Effector memory CD4-positive, alpha-beta T cell (primary cell): ENCODE results near the gene CD226.
"Not testable (repeated sequence)": the region's sequence is repeated elsewhere in the genome, so short reads cannot be mapped to it uniquely, and the experiment has no call there.

Source experiments
- DNase-seq, 3 donors: peaks; one replicate each; pipeline ENCODE4 v3.0.0-alpha.2; 2020
- H3K27ac ChIP-seq: 2 replicates; pipeline ENCODE4 v1.7.0; 2013; ENCODE audit warnings: mild to moderate bottlenecking, low read length, moderate library complexity; ENCODE audit not compliant: insufficient read depth, poor library complexity, severe bottlenecking
- H3K27me3 ChIP-seq: replicated peaks from 2 replicates; pipeline ENCODE4 v1.7.0; 2013; ENCODE audit warnings: mild to moderate bottlenecking, low read length; ENCODE audit not compliant: insufficient read depth, control insufficient read depth, poor library complexity, severe bottlenecking
- H3K36me3 ChIP-seq: 2 replicates; pipeline ENCODE4 v1.7.0; 2013; ENCODE audit warnings: mild to moderate bottlenecking, low read length, moderate library complexity; ENCODE audit not compliant: control insufficient read depth, insufficient read depth
- H3K4me1 ChIP-seq: 2 replicates; pipeline ENCODE4 v1.7.0; 2013; ENCODE audit warnings: low read length, mild to moderate bottlenecking; ENCODE audit not compliant: control insufficient read depth, insufficient read depth, poor library complexity, severe bottlenecking
- H3K4me3 ChIP-seq: 2 replicates; pipeline ENCODE4 v1.7.0; 2013; ENCODE audit warnings: low read length, low read depth, mild to moderate bottlenecking; ENCODE audit not compliant: insufficient read depth, poor library complexity, severe bottlenecking
- H3K9me3 ChIP-seq: 2 replicates; pipeline ENCODE4 v1.7.0; 2013; ENCODE audit warnings: mild to moderate bottlenecking, low read length, moderate library complexity; ENCODE audit not compliant: control insufficient read depth

CD226 gene

GRCh38 chr18:69894467-69894866 lies 53.2 kb downstream of the CD226 start:
- H3K27me3 ChIP-seq: no peaks in the 10 kb centered on the region
- peaks cover 21% of the 10 kb centered on the region for H3K4me1 ChIP-seq
- peak overlapping the region; percentile 20 for H3K27ac ChIP-seq
- H3K9me3 ChIP-seq: no peaks in the 10 kb centered on the region
- peaks cover 26% of the 10 kb centered on the region for H3K36me3 ChIP-seq
- H3K4me3 ChIP-seq: no peak overlapping the region
- no peak for DNase-seq

GRCh38 chr18:69890558-69890957 lies 57.1 kb downstream of the CD226 start:
- H3K4me3 ChIP-seq: no peak overlapping the region
- no peak overlapping the region for H3K27ac ChIP-seq
- peaks cover 22% of the 10 kb centered on the region for H3K36me3 ChIP-seq
- peaks cover 14% of the 10 kb centered on the region for H3K4me1 ChIP-seq
- no peaks in the 10 kb centered on the region for H3K9me3 ChIP-seq
- no peaks in the 10 kb centered on the region for H3K27me3 ChIP-seq
- DNase-seq: no peak

GRCh38 chr18:69889009-69889408 lies 58.7 kb downstream of the CD226 start:
- no peak for DNase-seq
- H3K27ac ChIP-seq: no peak overlapping the region
- peaks cover 18% of the 10 kb centered on the region for H3K4me1 ChIP-seq

GRCh38 chr18:69887256-69887655 lies 60.4 kb downstream of the CD226 start:
- H3K27me3 ChIP-seq: no peaks in the 10 kb centered on the region
- peaks cover under 1% of the 10 kb centered on the region for H3K36me3 ChIP-seq
- H3K9me3 ChIP-seq: no peaks in the 10 kb centered on the region
- H3K4me3 ChIP-seq: no peak overlapping the region
- no peak overlapping the region for H3K27ac ChIP-seq
- DNase-seq: no peak
- H3K4me1 ChIP-seq: peaks cover 18% of the 10 kb centered on the region

More at GRCh38 chr18:69889009-69889408, 58.7 kb downstream of the CD226 start:
- Histone ChIP-seq H3K36me3 (peaks cover 11% of the 10 kb centered on the region), H3K27me3 (no peaks in the 10 kb centered on the region), H3K9me3 (no peaks in the 10 kb centered on the region), H3K4me3 (no peak overlapping the region)

GRCh38 chr18:69885841-69886531 lies 61.7 kb downstream of the CD226 start:
- no peak for DNase-seq
- Histone ChIP-seq H3K27ac (no peak overlapping the region), H3K27me3 (no peaks in the 10 kb centered on the region), H3K9me3 (no peaks in the 10 kb centered on the region), H3K4me1 (peaks cover 18% of the 10 kb centered on the region), H3K4me3 (peak overlapping the region; percentile 36), H3K36me3 (no peaks in the 10 kb centered on the region)

- H3K9me3 ChIP-seq: no peaks in the 10 kb centered on the region
- H3K4me1 ChIP-seq: peaks cover 16% of the 10 kb centered on the region
- H3K27me3 ChIP-seq: no peaks in the 10 kb centered on the region
- H3K36me3 ChIP-seq: no peaks in the 10 kb centered on the region
- no peak overlapping the region for H3K4me3 ChIP-seq
- H3K27ac ChIP-seq: no peak overlapping the region
- no peak for DNase-seq
Measured at GRCh38 chr18:69885355-69885754, 62.3 kb downstream of the CD226 start.

GRCh38 chr18:69883781-69884180 lies 63.9 kb downstream of the CD226 start:
- H3K36me3 ChIP-seq: no peaks in the 10 kb centered on the region
- H3K4me3 ChIP-seq: no peak overlapping the region
- no peaks in the 10 kb centered on the region for H3K9me3 ChIP-seq
- H3K4me1 ChIP-seq: peaks cover 5% of the 10 kb centered on the region
- H3K27me3 ChIP-seq: no peaks in the 10 kb centered on the region
- no peak for DNase-seq
- no peak overlapping the region for H3K27ac ChIP-seq

- Histone ChIP-seq H3K27me3 (no peaks in the 10 kb centered on the region), H3K27ac (no peak overlapping the region), H3K4me1 (peaks cover 5% of the 10 kb centered on the region), H3K36me3 (no peaks in the 10 kb centered on the region), H3K9me3 (no peaks in the 10 kb centered on the region), H3K4me3 (no peak overlapping the region)
- DNase-seq: no peak
Measured at GRCh38 chr18:69882965-69883668, 64.6 kb downstream of the CD226 start.

- Histone ChIP-seq H3K4me3 (no peak overlapping the region), H3K36me3 (peaks cover 6% of the 10 kb centered on the region), H3K9me3 (no peaks in the 10 kb centered on the region), H3K27me3 (no peaks in the 10 kb centered on the region), H3K27ac (no peak overlapping the region), H3K4me1 (no peaks in the 10 kb centered on the region)
- DNase-seq: no peak
Measured at GRCh38 chr18:69880083-69880482, 67.6 kb downstream of the CD226 start.

- not testable (repeated sequence) for H3K4me3 ChIP-seq, H3K4me1 ChIP-seq, DNase-seq, H3K36me3 ChIP-seq, H3K9me3 ChIP-seq, H3K27me3 ChIP-seq, H3K27ac ChIP-seq
Measured at GRCh38 chr18:69879051-69879450, 68.6 kb downstream of the CD226 start.
